ENCODE measurements around the gene VWDE. TPM values are rescaled to one million over a fixed set of nuclear protein-coding genes. Genes with fewer than 3 reads are reported as not detected.

Gene VWDE
- total RNA-seq, 1 donor from 2014 or later = not detected

DNA sequence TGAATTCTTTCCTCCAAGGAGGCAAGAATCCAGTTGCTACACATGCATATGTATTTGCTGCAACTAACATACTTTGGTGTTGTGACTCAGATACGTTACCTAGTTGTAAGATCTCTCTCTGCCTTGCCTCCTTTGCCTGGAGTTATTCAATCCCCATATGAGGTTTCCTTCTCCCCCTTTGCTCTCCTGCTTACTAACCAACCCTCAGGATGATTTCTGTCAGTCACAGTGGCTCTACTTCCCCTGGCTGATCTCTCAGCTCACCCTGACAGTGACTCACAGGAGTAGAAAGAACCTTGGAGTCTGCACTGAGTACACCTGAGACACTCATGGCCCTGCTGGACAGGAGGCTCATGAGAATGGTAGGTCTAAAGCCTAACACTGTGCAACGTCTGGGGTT is 100.6 kb downstream of the VWDE start:
- no peak for DNase-seq (ENCODE audit: missing footprints)
- no peak for ATAC-seq
- intact Hi-C loops (cut with DNase I) = no loop called here

DNA sequence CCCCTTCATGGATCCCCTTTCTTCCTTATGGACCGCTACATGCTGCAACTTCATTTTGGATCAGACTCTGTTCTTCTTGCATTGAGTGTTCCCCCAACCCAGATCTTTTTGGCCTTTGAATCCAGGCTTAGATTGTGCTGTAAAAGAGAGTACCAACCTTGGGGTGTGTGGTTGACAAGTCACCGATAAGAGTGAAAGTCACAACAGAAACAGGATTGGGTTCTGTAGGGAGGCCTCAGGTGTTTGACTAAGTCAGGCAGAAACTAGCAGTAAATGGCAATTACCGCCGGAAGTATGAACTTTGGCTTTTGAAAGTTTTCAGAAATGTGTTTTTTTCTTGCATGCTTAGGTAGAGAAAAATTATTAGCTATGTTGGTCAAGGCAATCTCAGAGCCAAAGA is 103.2 kb downstream of the VWDE start:
- no peak for DNase-seq (ENCODE audit: missing footprints)
- intact Hi-C loops (cut with DNase I) = no loop called here
- no peak for ATAC-seq

DNA sequence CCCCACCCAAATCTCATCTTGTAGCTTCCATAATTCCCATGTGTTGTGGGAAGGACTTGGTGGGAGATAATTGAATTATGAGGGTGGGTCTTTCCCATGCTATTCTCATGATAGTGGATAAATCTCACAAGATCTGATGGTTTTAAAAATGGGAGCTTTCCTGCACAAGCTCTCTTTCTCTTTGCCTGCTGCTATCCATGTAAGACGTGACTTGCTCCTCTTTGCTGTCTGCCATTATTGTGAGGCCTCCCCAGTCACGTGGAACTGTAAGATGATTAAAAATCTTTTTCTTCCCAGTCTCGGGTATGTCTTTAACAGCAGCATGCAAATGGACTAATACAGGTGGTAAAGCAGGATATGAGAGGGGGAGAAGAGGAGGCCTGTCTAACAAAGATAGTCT is 104.3 kb downstream of the VWDE start:
- no peak for ATAC-seq
- no peak for DNase-seq (ENCODE audit: missing footprints)
- intact Hi-C loops (cut with DNase I) = no loop called here

DNA sequence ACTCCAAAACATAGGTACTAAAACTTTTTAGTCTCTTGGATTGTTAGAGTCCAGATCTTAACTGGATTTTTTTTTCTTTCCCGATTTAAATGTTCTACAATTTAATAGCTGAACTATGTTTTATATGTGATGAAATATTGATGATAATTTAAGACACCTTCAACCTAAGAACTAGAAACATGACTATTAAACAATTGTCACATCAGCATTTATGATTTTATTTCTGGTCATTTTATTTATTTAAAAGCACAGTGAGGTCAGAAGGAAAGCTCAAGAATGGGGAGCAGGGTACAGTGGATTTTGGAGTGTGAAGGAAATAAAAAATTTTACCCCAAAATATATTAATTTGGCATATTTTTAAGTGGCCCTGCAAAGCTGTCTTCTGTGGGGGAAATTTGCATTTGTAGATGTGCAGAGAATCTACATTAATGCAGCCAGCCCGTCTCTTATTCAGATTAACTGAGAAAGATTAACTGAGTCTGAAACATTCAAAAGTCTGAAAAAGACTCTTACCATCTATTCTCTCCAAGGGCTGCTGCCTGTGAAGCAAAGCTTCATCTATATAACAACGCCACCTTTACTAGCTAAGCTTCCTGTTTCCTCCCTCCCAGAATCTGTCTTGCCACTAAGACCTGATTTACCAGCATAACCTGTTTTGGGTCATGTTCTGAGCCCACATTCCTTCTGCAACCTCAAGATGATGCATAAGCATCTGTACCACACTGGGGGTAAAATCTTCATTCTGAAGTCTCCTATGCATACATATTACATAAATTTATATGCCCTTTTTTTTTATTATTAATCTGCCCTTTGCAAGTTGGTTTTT is 106.2 kb downstream of the VWDE start:
- ATAC-seq = no peak
- no peak for DNase-seq (ENCODE audit: missing footprints)
- intact Hi-C loops (cut with DNase I) = no loop called here

DNA sequence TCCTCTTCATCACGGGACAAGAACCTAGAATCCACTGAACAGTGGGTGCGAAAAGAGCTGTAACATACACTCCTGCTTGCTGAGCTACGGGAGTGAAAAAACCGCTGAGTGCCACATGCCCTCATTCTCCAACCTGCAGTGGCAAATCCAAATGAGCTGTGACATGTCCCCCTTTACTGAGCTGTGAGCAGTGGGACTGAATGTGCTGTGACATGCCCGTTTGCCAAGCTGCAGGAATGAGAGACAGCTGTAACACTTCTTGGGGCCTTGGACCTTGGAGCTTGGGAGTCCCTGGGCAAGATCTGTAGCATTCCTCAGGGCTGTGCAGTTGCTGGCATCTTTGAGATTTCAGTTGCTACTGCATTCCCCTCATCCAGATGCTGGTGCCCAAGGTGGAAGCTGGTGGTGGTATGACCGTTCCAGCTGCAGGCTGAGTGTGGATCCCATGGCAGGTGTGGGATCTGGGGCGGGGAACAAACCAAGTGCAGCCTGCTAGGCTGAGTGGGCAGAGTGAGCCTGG is 107.6 kb downstream of the VWDE start:
- ATAC-seq (no peak), DNase-seq (ENCODE audit: missing footprints) (no peak)
- intact Hi-C loops (cut with DNase I) = no loop called here

DNA sequence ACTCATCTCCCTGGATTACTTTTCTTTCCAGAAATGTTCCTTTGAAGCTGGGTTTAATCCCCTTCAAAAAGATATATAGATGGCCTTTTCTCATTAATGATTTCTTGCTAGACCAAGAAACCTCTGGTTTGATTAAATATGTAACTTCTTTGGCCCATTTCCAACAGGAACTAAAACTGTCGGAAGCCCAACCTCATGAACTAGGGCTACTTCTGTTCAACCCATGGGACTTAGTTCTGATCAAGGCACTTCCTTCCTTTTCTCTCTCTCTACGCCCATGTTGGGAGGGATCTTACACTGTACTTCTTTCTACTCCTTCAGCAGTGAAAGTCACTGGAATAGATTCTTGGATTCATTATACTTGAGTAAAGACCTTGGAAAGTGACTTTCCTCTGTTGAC is 109.0 kb downstream of the VWDE start:
- intact Hi-C loops (cut with DNase I) = no loop called here
- DNase-seq (ENCODE audit: missing footprints) (no peak), ATAC-seq (no peak)

DNA sequence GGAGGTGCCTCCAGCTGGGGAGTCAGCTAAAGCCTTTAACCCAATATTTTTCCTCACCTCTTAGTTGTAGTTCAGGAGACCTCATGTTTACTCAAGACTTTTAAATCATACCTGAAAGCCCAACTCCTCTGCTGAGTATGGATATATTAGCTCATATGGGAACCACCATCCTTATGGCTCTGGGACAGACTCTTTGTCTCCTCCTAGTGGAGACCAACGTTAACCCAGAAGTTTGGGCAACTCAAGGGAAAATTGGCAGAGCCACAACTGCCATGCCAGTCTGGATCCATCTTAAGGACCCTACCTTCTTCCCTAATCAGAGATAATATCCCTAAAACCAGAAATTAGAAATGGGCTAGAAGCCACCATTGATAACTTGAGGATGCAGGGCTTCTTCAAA is 111.8 kb downstream of the VWDE start:
- intact Hi-C loops (cut with DNase I) = no loop called here
- no peak for ATAC-seq
- no peak for DNase-seq (ENCODE audit: missing footprints)

DNA sequence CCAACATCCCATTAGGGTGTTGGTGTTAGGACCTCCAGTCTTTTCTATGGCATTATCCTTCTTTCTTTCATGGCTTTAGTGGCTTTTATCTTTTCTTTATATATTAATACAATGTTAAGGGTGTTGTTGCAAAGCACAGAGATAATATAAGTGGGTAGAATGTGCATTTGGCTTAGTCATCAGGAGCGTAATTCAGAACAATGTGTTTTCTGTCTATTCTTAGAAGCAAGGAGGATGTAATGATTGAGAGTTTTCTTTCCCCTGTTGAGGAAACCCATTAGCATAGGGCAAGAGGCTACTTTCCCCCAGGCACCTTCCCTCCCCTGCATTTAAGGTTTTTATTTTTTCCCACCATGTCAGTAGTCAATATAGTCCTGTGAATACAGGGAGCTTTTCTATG is 112.9 kb downstream of the VWDE start:
- ATAC-seq = no peak
- no peak for DNase-seq (ENCODE audit: missing footprints)
- intact Hi-C loops (cut with DNase I) = no loop called here

DNA sequence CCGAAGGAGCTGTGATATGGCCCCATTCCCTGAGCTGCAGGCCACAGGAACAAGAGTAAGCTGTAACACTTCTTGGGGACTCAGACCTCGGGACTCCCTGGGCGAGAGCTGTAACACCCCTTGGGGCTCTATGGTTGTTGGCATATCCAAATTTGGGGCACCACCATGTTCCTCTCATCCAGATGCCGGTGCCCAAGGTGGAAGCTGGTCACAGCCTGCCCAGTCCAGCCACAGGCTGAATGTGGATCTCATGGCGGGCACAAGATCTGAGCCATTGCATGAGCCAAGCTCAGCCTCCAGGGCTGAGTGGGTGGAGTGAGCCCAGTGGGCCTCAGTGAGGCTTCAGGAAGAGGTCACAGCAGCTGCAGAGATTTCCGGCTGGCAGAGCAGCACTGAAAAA is 113.7 kb downstream of the VWDE start:
- ATAC-seq (no peak), DNase-seq (ENCODE audit: missing footprints) (no peak)
- intact Hi-C loops (cut with DNase I) = no loop called here

DNA sequence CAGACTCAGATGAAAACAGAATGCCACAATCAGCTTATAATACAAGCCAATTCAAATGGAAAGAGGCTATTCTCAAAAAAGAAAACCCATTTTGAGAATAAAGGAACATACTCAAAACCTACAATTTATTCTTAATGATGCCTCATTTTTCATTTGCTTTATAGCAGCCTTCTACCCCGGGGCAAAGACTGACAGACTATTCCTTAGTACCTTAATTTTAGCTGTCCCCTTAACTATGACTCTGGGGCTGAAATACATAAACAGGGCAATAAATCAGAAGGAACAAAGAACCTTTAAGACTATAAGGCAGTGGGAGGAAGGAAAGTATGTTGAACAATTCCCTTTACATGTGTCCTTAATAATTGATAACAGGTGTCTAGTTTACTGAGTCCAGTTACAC is 115.8 kb downstream of the VWDE start:
- ATAC-seq (no peak), DNase-seq (ENCODE audit: missing footprints) (no peak)
- intact Hi-C loops (cut with DNase I) = no loop called here

DNA sequence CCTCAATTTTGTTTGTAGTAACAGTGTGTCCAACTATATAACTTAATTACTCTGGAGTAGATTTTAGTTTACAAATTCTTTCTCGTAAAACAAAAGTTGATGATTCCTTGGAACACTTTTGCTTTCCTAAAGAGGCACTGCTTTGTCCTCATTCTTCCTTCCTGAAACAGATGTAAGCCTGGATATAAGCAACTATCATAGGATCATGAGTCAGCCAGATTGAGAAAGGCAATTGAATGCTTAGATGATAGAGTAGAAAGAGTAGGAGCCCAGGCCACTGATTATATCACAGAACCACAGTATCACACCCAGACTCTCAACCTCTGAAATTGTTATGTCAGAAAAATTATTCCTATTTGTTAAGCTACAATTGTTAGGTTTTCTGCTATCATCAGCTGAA is 122.6 kb downstream of the VWDE start:
- intact Hi-C loops (cut with DNase I) = no loop called here
- ATAC-seq (no peak), DNase-seq (ENCODE audit: missing footprints) (no peak)

Other genes with a start within 250 kb of the VWDE start
- gene TMEM106B, start 192.6 kb downstream of the VWDE start, total RNA-seq = 44.1 TPM
- gene SCIN, start 166.9 kb upstream of the VWDE start, total RNA-seq = 0.08 TPM

Measured in Right ventricle myocardium inferior (tissue), 1 donor.